8988T (cell line): Measurements from ENCODE around the gene KRTAP9-1.
"Not testable (repeated sequence)": the region's sequence is repeated elsewhere in the genome, so short reads cannot be mapped to it uniquely, and the experiment has no call there.

Experiments used
- DNase-seq: peaks from one replicate; pipeline ENCODE4 v3.0.0; 2011

KRTAP9-1 gene, protein sequence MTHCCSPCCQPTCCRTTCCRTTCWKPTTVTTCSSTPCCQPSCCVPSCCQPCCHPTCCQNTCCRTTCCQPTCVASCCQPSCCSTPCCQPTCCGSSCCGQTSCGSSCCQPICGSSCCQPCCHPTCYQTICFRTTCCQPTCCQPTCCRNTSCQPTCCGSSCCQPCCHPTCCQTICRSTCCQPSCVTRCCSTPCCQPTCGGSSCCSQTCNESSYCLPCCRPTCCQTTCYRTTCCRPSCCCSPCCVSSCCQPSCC

DNA sequence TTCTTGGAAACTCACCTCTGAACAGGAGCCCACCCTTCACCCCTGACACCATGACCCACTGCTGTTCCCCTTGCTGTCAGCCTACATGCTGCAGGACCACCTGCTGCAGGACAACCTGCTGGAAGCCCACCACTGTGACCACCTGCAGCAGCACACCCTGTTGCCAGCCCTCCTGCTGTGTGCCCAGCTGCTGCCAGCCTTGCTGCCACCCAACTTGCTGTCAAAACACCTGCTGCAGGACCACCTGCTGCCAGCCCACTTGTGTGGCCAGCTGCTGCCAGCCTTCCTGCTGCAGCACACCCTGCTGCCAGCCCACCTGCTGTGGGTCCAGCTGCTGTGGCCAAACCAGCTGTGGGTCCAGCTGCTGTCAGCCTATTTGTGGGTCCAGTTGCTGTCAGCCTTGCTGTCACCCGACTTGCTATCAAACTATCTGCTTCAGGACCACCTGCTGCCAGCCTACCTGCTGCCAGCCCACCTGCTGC, at the start of gene KRTAP9-1:
Gene KRTAP9-1 (plus strand): TSS at position 51 of the 482 bp plus-strand sequence. CDS start 0 bp downstream, at position 51.
- DNase-seq, result not testable (repeated sequence)

DNA sequence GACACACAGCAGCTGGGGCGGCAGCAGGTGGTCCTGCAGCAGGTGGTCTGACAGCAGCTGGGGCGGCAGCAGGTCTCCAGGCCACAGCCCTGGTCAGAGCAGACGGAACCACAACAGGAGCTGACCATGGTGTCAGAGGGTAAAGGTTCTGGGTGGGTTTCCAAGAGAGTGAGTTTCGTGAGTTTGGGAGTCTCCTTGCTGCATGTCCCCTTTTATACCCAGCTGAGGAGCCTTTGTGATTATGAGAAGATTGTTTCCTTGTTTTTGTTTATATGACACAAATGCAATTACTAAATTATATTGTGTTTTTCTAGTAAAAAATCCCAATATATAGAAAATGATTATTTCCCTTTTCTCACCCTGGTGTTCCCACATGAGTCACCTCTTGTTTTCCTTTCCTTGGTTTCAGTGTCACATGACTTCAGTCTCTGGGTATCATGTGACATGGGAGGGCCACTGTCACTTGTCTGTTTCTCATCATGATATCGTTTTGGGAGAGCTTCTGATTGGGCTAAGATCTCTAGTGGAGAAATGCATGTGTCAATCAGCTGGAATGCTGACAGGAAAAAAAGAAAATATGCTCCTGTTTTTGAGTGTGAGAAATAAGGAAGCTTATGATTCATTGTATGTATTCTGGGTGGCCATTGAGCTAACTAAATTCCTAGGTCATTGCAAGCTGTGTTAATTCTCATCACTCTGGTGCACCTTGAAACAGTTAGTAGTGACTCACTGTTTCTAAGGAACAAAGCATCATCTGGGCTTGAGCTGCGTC, 49.1 kb upstream of the KRTAP9-1 start, which contains the start of gene KRTAP4-6:
Gene KRTAP4-6 (minus strand): TSS at position 185 of the 772 bp plus-strand sequence. CDS start 57 bp downstream, at position 128.
- DNase-seq, result no peak

DNA sequence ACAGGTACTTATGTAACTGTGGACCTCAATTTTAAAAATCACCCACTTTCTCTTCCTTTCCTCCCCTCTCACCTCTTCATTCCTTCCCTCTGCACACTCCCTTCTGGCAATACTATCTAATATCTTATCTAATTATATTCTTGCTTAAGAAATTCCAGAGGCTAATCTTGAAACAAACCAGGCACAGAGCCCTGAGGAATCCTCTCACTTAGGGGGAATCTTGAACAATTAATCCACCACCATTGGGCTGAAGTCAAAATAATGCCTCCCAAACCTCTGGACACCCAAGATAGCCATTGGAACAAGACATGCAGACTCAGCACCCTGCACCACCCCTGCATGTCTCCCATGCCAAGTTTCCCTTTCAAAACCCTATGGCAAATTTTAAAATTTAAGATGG, 48.3 kb upstream of the KRTAP9-1 start:
- DNase-seq, result no peak

DNA sequence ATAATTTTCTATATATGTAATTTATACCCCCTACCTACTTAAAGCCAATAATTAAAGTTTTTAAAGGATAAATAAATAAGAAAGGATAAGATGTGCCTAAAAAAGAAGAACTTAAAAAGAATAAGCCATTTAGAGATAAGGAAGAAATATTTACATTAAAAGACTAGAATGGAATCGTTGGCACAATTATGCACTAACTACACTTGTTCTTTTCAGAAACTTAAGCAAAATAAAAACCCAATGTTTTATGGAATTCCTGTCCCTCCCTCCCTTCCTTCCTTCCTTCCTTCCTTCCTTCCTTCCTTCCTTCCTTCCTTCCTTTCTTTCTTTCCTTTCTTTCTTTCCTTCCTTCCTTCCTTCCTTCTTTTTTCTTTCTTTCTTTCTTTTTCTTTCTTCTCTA, 44.8 kb upstream of the KRTAP9-1 start:
- DNase-seq, result no peak

DNA sequence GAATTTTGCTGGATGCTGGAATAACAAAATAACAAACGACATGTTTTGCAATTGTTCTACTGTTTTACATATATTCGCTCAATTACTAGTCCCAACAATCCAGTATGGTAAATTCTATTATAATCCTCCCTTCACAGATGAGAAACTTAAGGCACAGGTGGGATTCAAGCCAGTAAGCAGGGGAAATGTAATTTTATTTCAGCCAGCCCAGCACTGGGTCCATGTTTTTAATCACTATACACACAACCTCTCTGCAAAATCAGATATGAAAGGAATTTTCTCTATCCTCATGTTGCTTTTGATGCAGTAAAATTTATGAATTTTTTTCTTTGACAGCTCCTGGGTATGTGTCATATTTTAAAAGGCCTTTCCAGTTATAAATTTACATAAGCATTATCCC, 44.4 kb upstream of the KRTAP9-1 start:
- DNase-seq, result no peak

DNA sequence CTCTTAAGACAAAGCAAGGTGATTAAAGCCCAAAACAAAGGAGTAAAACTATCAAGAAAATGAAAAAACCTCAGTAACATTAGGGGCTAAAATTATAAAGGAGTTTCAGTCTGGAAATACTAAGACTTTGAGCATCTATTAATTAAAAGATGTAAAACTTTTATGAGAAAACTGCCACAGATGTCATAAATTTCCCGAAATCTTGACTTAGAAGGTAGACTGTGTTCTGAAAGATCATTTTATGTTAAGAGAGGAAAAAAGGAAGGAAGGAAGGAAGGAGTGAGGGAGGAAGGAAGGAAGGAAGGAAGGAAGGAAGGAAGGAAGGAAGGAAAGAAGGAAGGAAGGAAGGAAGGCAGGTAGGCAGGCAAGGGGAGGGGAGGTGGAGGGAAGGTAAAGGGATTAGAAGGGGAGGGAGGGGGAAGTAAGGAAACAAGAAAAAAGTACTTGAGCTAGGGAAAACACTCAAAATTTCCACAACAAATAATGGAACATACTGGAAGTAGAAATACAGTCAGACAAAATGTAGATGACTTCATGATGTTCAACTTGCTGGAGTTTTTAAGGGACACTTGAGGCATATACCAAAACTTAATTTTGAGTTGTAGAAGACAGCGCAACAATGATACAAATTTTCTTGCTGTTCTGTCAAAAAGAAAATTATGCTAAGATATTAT, 42.0 kb upstream of the KRTAP9-1 start:
- DNase-seq, result no peak

DNA sequence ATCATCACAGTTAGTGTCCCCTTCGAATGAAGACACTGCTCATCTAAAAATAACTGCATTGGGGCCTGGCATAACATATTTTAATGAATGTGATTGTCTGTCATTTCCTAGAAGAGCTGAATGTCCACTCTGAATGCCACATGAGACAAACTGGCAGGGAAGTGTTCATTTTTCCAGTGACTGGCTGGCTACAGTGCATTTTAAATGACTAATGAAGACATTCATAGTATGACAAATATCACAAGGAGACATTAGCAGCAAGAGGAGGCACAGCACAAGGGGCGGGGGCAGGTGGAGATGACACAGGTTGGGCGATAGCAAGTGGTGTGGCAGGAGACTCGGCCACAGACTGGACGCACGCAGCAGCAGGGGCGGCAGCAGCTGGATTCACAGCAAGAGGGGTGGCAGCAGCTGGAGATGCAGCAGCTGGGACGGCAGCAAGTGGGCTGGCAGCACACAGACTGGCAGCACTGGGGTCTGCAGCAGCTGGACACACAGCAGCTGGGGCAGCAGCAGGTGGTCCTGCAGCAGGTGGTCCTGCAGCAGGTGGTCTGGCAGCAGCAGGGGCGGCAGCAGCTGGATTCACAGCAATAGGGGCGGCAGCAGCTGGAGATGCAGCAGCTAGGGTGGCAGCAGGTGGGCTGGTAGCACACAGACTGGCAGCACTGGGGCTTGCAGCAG, 40.6 kb upstream of the KRTAP9-1 start:
- not testable (repeated sequence) for DNase-seq

DNA sequence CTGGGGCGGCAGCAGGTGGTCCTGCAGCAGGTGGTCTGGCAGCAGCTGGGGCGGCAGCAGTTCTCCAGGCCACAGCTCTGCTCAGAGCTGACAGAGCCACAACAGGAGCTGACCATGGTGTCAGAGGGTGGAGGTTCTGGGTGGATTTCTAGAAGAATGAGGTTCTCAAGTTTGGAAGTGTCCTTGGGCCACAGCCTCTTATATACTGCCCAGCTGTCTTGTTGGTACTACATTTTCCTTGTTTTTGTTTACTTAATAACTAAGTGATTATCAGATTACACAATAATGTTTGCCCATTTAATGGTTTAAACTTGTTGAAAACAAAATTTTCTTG, 40.1 kb upstream of the KRTAP9-1 start, which contains the start of gene KRTAP4-5:
Gene KRTAP4-5 (minus strand): TSS at position 174 of the 334 bp plus-strand sequence. CDS start 58 bp downstream, at position 116.
- DNase-seq, result no peak

DNA sequence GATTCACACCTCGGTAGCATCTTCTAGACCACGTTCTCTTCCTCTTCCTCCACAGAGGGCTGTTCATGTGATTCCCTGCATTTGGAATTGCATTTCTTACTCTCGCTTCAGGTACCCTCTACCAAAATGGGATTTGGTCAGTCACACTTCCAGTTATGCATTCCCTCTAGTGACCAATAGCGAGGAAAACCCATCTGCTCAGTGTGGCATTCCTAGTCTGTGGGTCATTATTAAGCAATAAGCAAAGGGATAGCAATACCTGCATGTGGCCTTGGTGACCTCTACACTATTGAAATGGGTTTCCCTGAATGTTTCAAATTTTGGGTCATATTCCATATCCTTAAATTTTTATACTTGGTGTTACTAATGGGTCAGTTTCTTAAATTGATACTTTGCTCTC, 39.7 kb upstream of the KRTAP9-1 start:
- DNase-seq, result no peak

DNA sequence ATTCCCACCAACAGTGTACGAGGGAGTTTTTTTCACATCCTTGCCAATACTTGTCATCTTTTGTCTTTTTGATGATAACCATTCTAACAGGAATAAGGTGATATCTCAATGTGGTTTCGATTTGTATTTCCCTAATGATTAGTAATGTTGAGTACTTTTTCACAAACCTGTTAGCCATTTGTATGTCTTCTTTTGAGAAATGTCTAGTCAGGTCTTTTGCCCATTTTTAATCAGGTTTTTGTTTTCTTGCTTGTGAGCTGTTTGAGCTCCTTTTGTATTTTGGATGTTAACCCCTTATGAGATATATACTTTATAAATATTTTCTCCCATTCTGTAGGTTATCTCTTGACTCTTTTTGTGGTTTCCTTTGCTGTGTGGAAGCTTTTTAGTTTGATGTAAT, 38.2 kb upstream of the KRTAP9-1 start:
- DNase-seq, result no peak

DNA sequence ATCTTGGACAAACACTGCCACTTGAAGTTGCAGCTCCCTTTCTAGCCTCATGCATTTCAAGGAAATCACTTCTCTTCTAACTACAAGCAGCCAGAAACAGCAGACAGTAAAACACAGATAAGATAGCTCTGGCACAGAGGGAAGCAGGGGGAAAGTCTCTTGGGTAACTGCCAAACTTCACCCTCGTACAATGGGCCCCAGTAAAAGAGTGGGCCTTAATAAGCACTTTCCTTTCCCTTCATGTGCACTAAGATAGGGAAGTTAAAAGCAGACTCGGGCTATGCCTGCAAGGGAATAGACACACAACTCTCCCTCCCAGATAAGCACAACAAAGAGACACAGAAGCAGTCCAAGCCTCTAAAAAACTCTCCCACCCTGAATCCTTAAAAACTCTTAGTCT, 35.8 kb upstream of the KRTAP9-1 start:
- no peak for DNase-seq

DNA sequence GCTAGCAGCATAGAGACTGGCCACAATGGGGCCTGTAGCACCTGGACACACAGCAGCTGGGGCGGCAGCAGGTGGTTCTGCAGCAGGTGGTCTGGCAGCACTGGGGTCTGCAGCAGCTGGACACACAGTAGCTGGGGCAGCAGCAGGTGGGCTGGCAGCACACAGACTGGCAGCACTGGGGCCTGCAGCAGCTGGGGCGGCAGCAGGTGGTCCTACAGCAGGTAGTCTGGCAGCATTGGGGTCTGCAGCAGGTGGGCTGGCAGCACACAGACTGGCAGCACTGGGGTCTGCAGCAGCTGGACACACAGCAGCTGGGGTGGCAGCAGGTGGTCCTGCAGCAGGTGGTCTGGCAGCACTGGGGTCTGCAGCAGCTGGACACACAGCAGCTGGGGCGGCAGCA, 29.5 kb upstream of the KRTAP9-1 start:
- DNase-seq, result not testable (repeated sequence)

DNA sequence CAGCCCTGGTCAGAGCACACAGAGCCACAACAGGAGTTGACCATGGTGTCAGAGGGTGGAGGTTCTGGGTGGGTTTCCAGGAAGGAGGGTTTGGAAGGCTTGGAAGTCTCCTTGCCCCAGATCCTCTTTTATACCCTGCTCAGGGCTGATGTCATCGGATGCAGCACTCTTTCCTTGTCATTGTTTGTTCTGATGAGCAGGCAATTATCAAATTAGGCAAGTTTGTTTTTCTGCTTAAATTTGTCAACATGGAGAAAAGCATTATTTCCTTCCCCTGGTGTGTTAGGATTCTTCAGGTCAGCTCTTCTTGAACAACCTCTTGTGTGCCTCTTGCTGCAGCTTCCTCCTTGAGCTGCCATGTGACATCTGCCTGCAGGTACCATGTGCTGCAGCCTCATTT, 29.0 kb upstream of the KRTAP9-1 start, which contains the start of gene KRTAP4-4:
Gene KRTAP4-4 (minus strand): TSS at position 101 of the 400 bp plus-strand sequence. CDS start 57 bp downstream, at position 44.
- DNase-seq, result no peak

DNA sequence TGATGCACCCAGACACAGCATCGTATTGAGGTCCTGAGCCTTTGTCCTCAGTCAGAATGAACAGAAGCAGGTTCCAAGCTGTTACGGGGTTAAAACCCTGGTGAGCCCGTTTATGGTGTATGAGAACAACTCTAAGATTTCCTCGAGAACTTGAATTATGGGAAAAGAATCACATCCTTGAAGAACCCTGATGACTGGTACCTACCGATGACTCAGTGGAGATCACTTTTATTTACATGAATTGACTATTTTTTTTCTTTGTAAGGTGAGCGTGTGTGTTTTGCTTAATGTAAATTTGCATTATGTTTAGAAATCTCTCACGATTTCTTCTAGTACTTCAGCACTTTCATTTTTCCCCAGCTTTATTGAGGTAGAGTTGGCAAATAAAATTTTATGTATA, 25.9 kb upstream of the KRTAP9-1 start:
- DNase-seq, result no peak

DNA sequence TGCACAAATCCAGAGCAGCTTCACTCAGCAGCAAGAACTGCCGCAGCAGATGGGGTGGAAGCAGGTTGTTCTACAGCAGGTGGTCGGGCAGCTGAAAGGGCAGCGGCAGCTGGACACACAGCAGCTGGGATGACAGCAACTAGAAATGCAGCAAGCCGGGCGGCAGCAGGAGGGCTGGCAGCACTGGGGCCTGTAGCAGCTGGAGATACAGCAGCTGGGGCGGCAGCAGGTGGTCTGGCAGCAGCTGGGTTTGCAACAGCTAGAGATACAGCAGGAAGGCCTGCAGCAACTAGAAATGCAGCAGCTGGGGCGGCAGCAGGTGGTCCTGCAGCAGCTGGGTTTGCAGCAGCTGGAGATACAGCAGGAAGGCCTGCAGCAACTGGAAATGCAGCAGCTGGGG, 22.1 kb upstream of the KRTAP9-1 start:
- DNase-seq, result no peak

DNA sequence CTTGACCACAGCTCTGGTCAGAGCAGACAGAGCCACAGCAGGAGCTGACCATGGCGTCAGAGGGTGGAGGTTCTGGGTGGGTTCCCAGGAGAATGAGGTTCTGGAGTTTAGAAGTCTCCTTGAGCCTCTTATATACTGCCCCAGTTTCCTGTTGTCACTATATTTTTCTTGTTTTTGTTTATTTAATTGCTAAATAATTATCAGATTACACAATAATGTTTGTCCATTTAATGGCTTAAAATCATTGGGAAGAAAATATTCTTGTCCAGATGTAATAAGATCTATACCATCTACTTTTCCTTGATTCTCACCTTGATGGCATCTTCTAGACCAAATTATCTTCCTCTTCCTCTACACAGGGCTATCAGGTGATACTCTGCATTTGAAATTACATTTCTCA, 21.6 kb upstream of the KRTAP9-1 start, which contains the start of gene KRTAP4-3:
Gene KRTAP4-3 (minus strand): TSS at position 101 of the 400 bp plus-strand sequence. CDS start 49 bp downstream, at position 52.
- no peak for DNase-seq

DNA sequence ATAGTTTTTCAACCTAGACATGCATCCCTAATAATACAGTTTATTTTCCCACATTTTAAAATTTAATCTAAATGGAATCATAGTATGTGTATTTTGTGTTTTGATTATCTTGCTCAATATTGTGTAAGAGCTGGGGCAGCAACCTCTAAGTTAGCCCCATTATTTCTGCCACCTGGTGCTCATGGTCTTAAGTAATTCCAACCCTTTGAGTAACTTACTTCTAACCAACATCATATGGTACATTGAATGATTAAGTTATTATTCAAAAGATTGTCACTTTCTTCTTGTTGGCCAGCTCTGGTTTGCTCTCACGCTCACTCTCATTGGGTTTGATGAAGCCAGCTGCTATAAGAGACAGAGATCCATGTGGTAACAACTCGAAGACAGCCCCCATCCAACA, 17.8 kb upstream of the KRTAP9-1 start:
- DNase-seq, result no peak

DNA sequence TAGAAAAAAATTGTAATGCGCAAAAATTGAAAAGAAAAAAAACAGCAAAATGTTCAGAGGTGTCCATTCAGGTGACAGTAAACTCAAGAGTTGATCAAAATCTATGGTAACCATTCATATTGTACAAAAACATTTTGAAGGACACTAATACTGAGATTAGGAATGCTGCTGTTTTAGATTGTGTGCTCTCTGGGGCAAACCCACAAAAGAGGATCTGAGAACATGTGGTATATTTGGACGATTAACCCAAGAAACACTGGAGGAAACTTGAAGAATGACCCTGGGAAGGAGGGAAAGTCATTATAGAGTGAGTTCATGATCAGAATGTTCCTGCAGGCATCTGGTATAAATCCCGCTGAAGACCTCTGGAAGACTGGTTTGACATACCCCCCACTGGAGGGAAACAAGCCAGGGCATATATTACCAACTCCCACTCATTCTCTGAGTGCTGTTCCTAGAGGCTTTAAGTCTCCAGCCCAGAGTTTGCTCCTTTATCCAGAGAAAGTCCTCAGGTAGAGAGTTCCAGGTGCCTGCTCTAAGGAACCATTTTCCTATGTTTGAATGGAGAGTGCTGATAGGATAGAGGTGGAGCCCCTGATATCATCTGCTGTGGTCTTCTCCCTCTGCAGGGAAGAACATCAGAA, 12.8 kb upstream of the KRTAP9-1 start:
- DNase-seq, result no peak

DNA sequence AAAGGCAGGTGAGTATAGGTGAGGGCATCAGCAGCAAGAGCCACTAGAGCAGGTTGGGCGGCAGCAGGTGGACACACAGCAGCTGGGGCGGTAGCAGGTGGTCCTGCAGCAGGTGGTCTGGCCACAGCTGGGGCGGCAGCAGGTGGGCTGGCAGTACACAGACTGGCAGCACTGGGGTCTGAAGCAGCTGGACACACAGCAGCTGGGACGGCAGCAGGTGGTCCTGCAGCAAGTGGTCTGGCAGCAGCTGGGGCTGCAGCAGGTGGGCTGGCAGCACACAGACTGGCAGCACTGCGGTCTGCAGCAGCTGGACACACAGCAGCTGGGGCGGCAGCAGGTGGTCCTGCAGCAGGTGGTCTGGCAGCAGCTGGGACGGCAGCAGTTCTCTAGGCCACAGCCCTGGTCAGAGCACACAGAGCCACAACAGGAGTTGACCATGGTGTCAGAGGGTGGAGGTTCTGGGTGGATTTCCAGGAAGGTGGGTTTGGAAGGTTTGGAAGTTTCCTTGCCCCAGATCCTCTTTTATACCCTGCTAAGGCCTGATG, 11.9 kb upstream of the KRTAP9-1 start, which contains the start of gene KRTAP4-2:
Gene KRTAP4-2 (minus strand): TSS at position 495 of the 545 bp plus-strand sequence. CDS start 57 bp downstream, at position 438.
- DNase-seq, result no peak

DNA sequence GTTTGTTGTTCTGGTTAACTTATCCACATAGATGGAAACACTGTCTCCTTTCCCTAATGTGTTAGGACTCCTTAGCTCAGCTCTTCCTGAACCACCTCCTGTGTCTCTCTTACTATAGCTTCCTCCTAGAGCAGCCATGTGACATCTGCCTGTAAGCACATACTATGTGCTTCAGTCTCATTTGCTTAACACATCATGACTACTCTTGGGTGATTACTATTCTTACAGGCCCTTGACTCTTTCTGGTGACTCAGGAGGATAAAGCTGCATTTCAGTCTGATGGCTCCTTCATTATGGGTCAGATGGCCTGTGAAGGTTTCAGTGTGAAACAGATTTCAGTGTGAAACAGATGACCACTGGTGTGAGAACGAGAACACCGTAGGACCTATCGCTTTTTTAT, 11.3 kb upstream of the KRTAP9-1 start:
- DNase-seq, result no peak

DNA sequence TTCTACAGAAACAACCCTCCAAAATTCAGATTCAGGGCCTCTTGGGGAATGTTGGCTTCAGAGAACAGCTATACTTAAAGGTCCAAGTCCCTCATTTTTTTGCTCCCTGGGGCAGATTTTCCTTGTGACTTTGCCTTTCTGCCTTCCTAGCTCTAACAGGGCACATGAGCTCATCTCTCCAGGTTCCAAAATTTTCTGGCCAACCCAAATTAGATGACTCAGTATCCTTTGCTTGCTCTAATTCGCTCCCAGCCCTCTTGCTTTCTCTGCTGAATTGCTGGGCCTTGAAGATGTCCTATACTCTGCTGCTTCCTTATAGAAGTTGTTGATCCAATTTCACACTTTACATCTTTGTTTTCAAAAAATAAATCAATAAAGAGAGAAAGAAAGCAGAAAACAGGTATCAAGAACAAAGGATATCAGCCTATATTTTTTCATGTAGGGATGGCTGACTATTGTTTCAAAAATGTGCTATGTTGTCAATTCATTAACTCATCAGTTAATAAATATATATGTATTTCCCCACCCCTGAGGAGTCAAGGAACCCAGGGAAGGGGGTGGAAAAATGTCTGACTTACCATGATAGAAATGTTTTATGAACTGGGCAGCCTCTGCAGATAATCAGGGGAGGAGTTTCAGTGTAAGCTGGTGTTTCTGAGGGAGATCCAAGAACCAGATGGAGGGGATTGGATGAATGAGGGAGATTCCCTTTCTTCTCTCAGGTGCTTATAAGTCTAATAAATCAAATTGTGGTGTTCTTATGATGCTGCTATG, 10.7 kb upstream of the KRTAP9-1 start:
- DNase-seq, result no peak
